Keratinocyte (primary cell): ENCODE data around the gene TMC8. TPM values are rescaled to one million over a fixed set of nuclear protein-coding genes. Genes with fewer than 3 reads are reported as not detected.

Source experiments
- DNase-seq: peaks from one replicate; pipeline ENCODE4 v3.0.0-alpha.2; 2011; ENCODE audit warnings: low read depth, missing footprints, low spot score
- FAIRE-seq: peaks from 2 replicates; lab custom pipeline; 2011; peaks lifted over from hg19 to GRCh38; lab: Jason Lieb, UNC
- H2AFZ ChIP-seq: 2 replicates; pipeline ENCODE4 v1.6.0; 2012; ENCODE audit warnings: low read length, control low read depth, inconsistent platforms; ENCODE audit not compliant: control insufficient read depth
- H3K27ac ChIP-seq: 2 replicates; pipeline ENCODE4 v1.5.1; 2011; ENCODE audit warnings: low read length; ENCODE audit not compliant: control insufficient read depth, insufficient read depth
- H3K27me3 ChIP-seq: 3 replicates; pipeline ENCODE4 v1.6.0; 2011; ENCODE audit warnings: low read length; ENCODE audit not compliant: control insufficient read depth, insufficient read depth; ENCODE audit errors: extremely low read depth
- H3K36me3 ChIP-seq, 2 experiments: 2 replicates in 1 of 2; 3 replicates in 1 of 2; pipeline ENCODE4 v1.5.1; 2011; ENCODE audit warnings: low read length in 2 of 2, mild to moderate bottlenecking in 1 of 2; ENCODE audit not compliant: control insufficient read depth in 2 of 2, insufficient read depth in 2 of 2; ENCODE audit errors: extremely low read depth in 1 of 2
- H3K4me1 ChIP-seq: 3 replicates; pipeline ENCODE4 v1.5.1; 2011; ENCODE audit warnings: low read length; ENCODE audit not compliant: control insufficient read depth, insufficient read depth; ENCODE audit errors: extremely low read depth
- H3K4me2 ChIP-seq: 3 replicates; pipeline ENCODE4 v1.6.0; 2011; ENCODE audit warnings: low read depth, low read length; ENCODE audit not compliant: control insufficient read depth, insufficient read depth; ENCODE audit errors: extremely low read depth
- H3K4me3 ChIP-seq, 3 experiments: fragments of 200-600 bp in 1 of 3; sonication (generic) in 1 of 3; 2 replicates in 2 of 3; 3 replicates in 1 of 3; pipeline ENCODE4 v1.5.1; 2011 to 2016; ENCODE audit warnings: low read length in 3 of 3, mild to moderate bottlenecking in 3 of 3, control low read depth in 2 of 3, inconsistent platforms in 1 of 3, low read depth in 1 of 3, mixed read lengths in 1 of 3, mixed run types in 1 of 3, moderate library complexity in 1 of 3; ENCODE audit not compliant: control insufficient read depth in 2 of 3, insufficient read depth in 2 of 3; ENCODE audit errors: extremely low read depth in 1 of 3
- H3K79me2 ChIP-seq: 2 replicates; pipeline ENCODE4 v1.6.0; 2012; ENCODE audit warnings: low read length; ENCODE audit not compliant: control insufficient read depth, insufficient read depth
- H3K9ac ChIP-seq: 3 replicates; pipeline ENCODE4 v1.6.0; 2011; ENCODE audit warnings: low read length; ENCODE audit not compliant: control insufficient read depth, insufficient read depth; ENCODE audit errors: extremely low read depth
- H3K9me1 ChIP-seq: 3 replicates; pipeline ENCODE4 v1.6.0; 2011; ENCODE audit warnings: low read length; ENCODE audit not compliant: control insufficient read depth, insufficient read depth; ENCODE audit errors: extremely low read depth
- H3K9me3 ChIP-seq: 2 replicates; pipeline ENCODE4 v1.5.1; 2012; ENCODE audit warnings: low read depth, low read length; ENCODE audit not compliant: control insufficient read depth
- H4K20me1 ChIP-seq: 3 replicates; pipeline ENCODE4 v1.6.0; 2011; ENCODE audit warnings: low read length; ENCODE audit not compliant: control insufficient read depth, insufficient read depth; ENCODE audit errors: extremely low read depth
- EZH2 ChIP-seq: IDR thresholded peaks from one replicate; pipeline ENCODE4 v1.6.1; 2012; ENCODE audit warnings: inconsistent platforms, mild to moderate bottlenecking, low read length, moderate library complexity
- dilution Hi-C: fragments of 300-500 bp; cut with MboI; formaldehyde crosslinking; loops from one replicate; pipeline ENCODE4 v1.7.0; 2020; ENCODE audit warnings: low sequenced_read_pairs; ENCODE audit not compliant: extremely low pct_ligation_motif_present
- polyA plus RNA-seq, 5 experiments: library from polyadenylated mRNA; depleted of rRNA in 3 of 5; stranded (reverse) in 3 of 5; stranded (forward) in 1 of 5; unstranded in 1 of 5; fragments of >200 nt; gene quantifications; 1 replicate in 1 of 5; 2 replicates in 3 of 5; 3 replicates in 1 of 5; pipeline versions ENCODE4 v1.2.1 to v1.2.3, GENCODE V29; 2011 to 2012; ENCODE audit warnings: missing spikeins in 2 of 5, low read depth in 1 of 5, low replicate concordance in 1 of 5
- TF ChIP-seq, protein P1 (sequence below), 3 experiments: IDR thresholded peaks in 1 of 3; conservative IDR thresholded peaks in 1 of 3; optimal IDR thresholded peaks in 1 of 3; 2 replicates in 2 of 3; 3 replicates in 1 of 3; pipeline versions ENCODE3 to v1.5.1; 2011; ENCODE audit warnings: low read length in 3 of 3, mild to moderate bottlenecking in 3 of 3, moderate library complexity in 2 of 3, control low read depth in 1 of 3, inconsistent platforms in 1 of 3; ENCODE audit not compliant: insufficient read depth in 2 of 3; ENCODE audit errors: extremely low read depth in 1 of 3

The TMC8 gene
- polyA plus RNA-seq, 1 donor (not counting 4 experiments of a cell fraction or from before 2014, with no cell fraction given): 0.14 TPM

DNA sequence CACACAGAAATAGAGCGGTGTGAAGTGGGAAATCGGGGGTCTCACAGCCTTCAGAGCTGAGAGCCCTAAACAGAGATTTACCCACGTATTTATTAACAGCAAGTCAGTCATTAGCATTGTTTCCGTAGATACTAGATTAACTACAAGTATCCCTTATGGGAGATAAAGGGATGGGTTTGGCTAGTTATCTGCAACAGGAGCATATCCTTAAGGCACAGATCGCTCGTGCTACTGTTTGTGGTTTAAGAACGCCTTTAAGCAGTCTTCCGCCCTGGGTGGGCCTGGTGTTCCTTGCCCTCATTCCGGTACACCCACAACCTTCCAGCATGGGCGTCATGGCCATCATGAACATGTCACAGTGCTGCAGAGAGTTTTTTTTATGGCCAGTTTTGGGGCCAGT lies 29.0 kb upstream of the TMC8 start:
- Histone ChIP-seq H3K9me1 (no peaks in the 10 kb centered on the region), H3K4me3 (no peak overlapping the region), H3K27ac (no peak overlapping the region), H3K36me3 (no peaks in the 10 kb centered on the region), H3K79me2 (no peaks in the 10 kb centered on the region), H3K27me3 (no peaks in the 10 kb centered on the region), H3K9me3 (no peaks in the 10 kb centered on the region), H3K9ac (no peak overlapping the region), H3K4me2 (no peak overlapping the region), H2AFZ (no peak overlapping the region), H4K20me1 (no peaks in the 10 kb centered on the region), H3K4me1 (no peaks in the 10 kb centered on the region)
- DNase-seq (no peak), FAIRE-seq (no peak)
- dilution Hi-C loops: no loop called here
- no peak for TF ChIP-seq EZH2
- TF ChIP-seq, protein P1, sequence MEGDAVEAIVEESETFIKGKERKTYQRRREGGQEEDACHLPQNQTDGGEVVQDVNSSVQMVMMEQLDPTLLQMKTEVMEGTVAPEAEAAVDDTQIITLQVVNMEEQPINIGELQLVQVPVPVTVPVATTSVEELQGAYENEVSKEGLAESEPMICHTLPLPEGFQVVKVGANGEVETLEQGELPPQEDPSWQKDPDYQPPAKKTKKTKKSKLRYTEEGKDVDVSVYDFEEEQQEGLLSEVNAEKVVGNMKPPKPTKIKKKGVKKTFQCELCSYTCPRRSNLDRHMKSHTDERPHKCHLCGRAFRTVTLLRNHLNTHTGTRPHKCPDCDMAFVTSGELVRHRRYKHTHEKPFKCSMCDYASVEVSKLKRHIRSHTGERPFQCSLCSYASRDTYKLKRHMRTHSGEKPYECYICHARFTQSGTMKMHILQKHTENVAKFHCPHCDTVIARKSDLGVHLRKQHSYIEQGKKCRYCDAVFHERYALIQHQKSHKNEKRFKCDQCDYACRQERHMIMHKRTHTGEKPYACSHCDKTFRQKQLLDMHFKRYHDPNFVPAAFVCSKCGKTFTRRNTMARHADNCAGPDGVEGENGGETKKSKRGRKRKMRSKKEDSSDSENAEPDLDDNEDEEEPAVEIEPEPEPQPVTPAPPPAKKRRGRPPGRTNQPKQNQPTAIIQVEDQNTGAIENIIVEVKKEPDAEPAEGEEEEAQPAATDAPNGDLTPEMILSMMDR (optimal IDR thresholded peaks at IDR 0.05 in 1 of 3, IDR thresholded peaks at IDR 0.05 in 1 of 3, conservative IDR thresholded peaks at IDR 0.05 in 1 of 3; ENCODE audit: extremely low read depth in 1 of 3, insufficient read depth in 2 of 3, low read length in 3 of 3): no peak

- dilution Hi-C loops: no loop called here
- no peak for TF ChIP-seq EZH2
- TF ChIP-seq, protein P1 (optimal IDR thresholded peaks at IDR 0.05 in 1 of 3, IDR thresholded peaks at IDR 0.05 in 1 of 3, conservative IDR thresholded peaks at IDR 0.05 in 1 of 3; ENCODE audit: extremely low read depth in 1 of 3, insufficient read depth in 2 of 3, low read length in 3 of 3): no peak
- no peak overlapping the region for H3K4me2 ChIP-seq
- H4K20me1 ChIP-seq: no peaks in the 10 kb centered on the region
- no peaks in the 10 kb centered on the region for H3K27me3 ChIP-seq
- no peaks in the 10 kb centered on the region for H3K9me1 ChIP-seq
- H3K79me2 ChIP-seq: no peaks in the 10 kb centered on the region
- H3K9ac ChIP-seq: no peak overlapping the region
- no peak for FAIRE-seq
- no peak overlapping the region for H3K27ac ChIP-seq
- H2AFZ ChIP-seq: no peak overlapping the region
- H3K36me3 ChIP-seq: peaks cover 0 to 1% of the 10 kb centered on the region in 2 experiments
- H3K4me1 ChIP-seq: no peaks in the 10 kb centered on the region
- DNase-seq: no peak
- no peaks in the 10 kb centered on the region for H3K9me3 ChIP-seq
- H3K4me3 ChIP-seq: no peak overlapping the region
These were observed 27.3 kb upstream of the TMC8 start for GRCh38 chr17:78103311-78103710.
